AG04449 (cell line): ENCODE data around the gene LMO4.

Source experiments
- CTCF ChIA-PET: fragments of 350-600 bp; formaldehyde crosslinking; extraction: SDS; loops from one replicate; lab custom pipeline; 2021; ENCODE audit warnings: antibody characterized with exemption; lab: Yijun Ruan, JAX
- POLR2A ChIA-PET: fragments of 400-600, 350-600 bp; formaldehyde crosslinking; extraction: SDS; loops from one replicate; lab custom pipeline; 2020; ENCODE audit warnings: antibody characterized with exemption, inconsistent platforms; lab: Yijun Ruan, JAX
- DNase-seq: peaks from one replicate; pipeline ENCODE4 v3.0.0-alpha.2; 2010; ENCODE audit warnings: low read depth, low spot score
- H3K4me3 ChIP-seq: 2 replicates; pipeline ENCODE4 v1.5.1; 2011; ENCODE audit warnings: low read depth, mild to moderate bottlenecking, control low read depth, low read length
- TF ChIP-seq, protein P1 (sequence below): IDR thresholded peaks from one replicate; pipeline ENCODE4 v1.5.1; 2011; ENCODE audit warnings: mild to moderate bottlenecking, moderate library complexity, low read length, control low read depth, inconsistent platforms; ENCODE audit not compliant: insufficient read depth; ENCODE audit errors: missing control alignments

LMO4 gene

GRCh38 chr1:87392248-87393192 is 63.8 kb downstream of the LMO4 start:
- ChIA-PET CTCF (no interaction called here), POLR2A (no interaction called here)
- H3K4me3 ChIP-seq = no peak overlapping the region
- DNase-seq = peak; percentile 45
- TF ChIP-seq, protein P1, sequence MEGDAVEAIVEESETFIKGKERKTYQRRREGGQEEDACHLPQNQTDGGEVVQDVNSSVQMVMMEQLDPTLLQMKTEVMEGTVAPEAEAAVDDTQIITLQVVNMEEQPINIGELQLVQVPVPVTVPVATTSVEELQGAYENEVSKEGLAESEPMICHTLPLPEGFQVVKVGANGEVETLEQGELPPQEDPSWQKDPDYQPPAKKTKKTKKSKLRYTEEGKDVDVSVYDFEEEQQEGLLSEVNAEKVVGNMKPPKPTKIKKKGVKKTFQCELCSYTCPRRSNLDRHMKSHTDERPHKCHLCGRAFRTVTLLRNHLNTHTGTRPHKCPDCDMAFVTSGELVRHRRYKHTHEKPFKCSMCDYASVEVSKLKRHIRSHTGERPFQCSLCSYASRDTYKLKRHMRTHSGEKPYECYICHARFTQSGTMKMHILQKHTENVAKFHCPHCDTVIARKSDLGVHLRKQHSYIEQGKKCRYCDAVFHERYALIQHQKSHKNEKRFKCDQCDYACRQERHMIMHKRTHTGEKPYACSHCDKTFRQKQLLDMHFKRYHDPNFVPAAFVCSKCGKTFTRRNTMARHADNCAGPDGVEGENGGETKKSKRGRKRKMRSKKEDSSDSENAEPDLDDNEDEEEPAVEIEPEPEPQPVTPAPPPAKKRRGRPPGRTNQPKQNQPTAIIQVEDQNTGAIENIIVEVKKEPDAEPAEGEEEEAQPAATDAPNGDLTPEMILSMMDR = no peak

GRCh38 chr1:87393445-87394085 is 64.9 kb downstream of the LMO4 start:
- no peak overlapping the region for H3K4me3 ChIP-seq
- DNase-seq = no peak
- CTCF ChIA-PET = no interaction called here
- POLR2A ChIA-PET = no interaction called here
- TF ChIP-seq, protein P1 = no peak

DNA sequence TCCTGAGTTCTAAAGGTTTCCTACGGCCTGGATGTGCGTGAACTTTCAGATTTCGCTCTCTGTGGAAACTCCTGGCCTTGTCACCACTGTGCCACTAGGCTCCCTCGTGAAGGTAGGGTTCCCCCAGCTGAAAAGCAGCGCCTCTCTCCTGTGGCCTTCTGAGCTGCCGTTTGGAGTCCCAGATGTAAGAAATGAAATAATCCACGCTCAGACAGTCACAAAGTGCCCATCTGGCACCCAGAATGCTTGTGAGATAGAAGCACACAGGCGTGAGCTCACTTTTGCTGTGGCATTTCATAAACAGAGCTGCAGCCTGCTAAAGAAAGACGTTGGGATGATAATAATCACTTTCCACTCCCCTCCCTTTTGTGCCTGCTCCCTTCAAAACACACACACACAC is 65.8 kb downstream of the LMO4 start:
- no peak overlapping the region for H3K4me3 ChIP-seq
- ChIA-PET CTCF (no interaction called here), POLR2A (no interaction called here)
- TF ChIP-seq, protein P1 = no peak
- DNase-seq = no peak

- CTCF ChIA-PET = no interaction called here
- H3K4me3 ChIP-seq = no peak overlapping the region
- POLR2A ChIA-PET = no interaction called here
- no peak for DNase-seq
- TF ChIP-seq, protein P1 = no peak
These were observed 66.3 kb downstream of the LMO4 start for GRCh38 chr1:87394982-87395381.
